Natural killer cell (primary cell): ENCODE results near the gene TNFRSF21. TPM values are rescaled to one million over a fixed set of nuclear protein-coding genes. Genes with fewer than 3 reads are reported as not detected.

Experiments used
- ATAC-seq, 3 donors: fragments of 150-1000 bp in 2 of 3; fragments of 200-7000 bp in 1 of 3; cut with Tn5 transposase; 1 replicate in 1 of 3; 2 replicates in 2 of 3; pipeline ENCODE4 v1.10.0; 2021; ENCODE audit warnings: mild to moderate bottlenecking in 2 of 3, moderate library complexity in 2 of 3
- DNase-seq, 2 donors: peaks; one replicate each; pipeline versions ENCODE4 v3.0.0 to v3.0.0-alpha.2; 2013 to 2021; ENCODE audit warnings: mixed read lengths in 1 of 2
- H3K27ac ChIP-seq: one replicate; pipeline ENCODE4 v1.5.1; 2013; ENCODE audit warnings: mild to moderate bottlenecking, low read length
- H3K27me3 ChIP-seq: one replicate; pipeline ENCODE4 v1.6.1; 2013; ENCODE audit warnings: low read length; ENCODE audit not compliant: control insufficient read depth, insufficient read depth
- H3K36me3 ChIP-seq: one replicate; pipeline ENCODE4 v1.6.1; 2013; ENCODE audit warnings: low read length; ENCODE audit not compliant: control insufficient read depth, insufficient read depth
- H3K4me1 ChIP-seq: one replicate; pipeline ENCODE4 v1.6.1; 2013; ENCODE audit warnings: low read length; ENCODE audit not compliant: control insufficient read depth, insufficient read depth
- H3K4me3 ChIP-seq: one replicate; pipeline ENCODE4 v1.5.1; 2013; ENCODE audit warnings: low read length
- H3K9me3 ChIP-seq: one replicate; pipeline ENCODE4 v1.6.1; 2013; ENCODE audit warnings: low read length; ENCODE audit not compliant: control insufficient read depth, insufficient read depth
- H3K27ac Mint-ChIP-seq, 2 donors: one replicate each; pipeline ENCODE4 v1.8.0; 2022; ENCODE audit warnings: mild to moderate bottlenecking in 2 of 2, mixed read lengths in 2 of 2, moderate library complexity in 1 of 2
- H3K27me3 Mint-ChIP-seq, 2 donors: one replicate each; pipeline ENCODE4 v1.8.0; 2022; ENCODE audit warnings: low read depth in 2 of 2, mixed read lengths in 2 of 2
- H3K36me3 Mint-ChIP-seq: one replicate; pipeline ENCODE4 v1.8.0; 2022; ENCODE audit warnings: mixed read lengths
- H3K4me1 Mint-ChIP-seq, 2 donors: one replicate each; pipeline ENCODE4 v1.8.0; 2022; ENCODE audit warnings: mixed read lengths in 2 of 2
- H3K4me3 Mint-ChIP-seq: one replicate; pipeline ENCODE4 v1.8.0; 2022; ENCODE audit warnings: mild to moderate bottlenecking, moderate library complexity, mixed read lengths
- H3K9me3 Mint-ChIP-seq, 2 donors: one replicate each; pipeline ENCODE4 v1.8.0; 2022; ENCODE audit warnings: mixed read lengths in 2 of 2
- WGBS: methylation state at CpG from one replicate; pipeline ENCODE4 v1.1.7; 2013; ENCODE audit warnings: missing lambda C conversion rate; ENCODE audit not compliant: insufficient coverage; 5-methylcytosine and 5-hydroxymethylcytosine counted together
- intact Hi-C: fragments of 100-400 bp; cut with micrococcal nuclease; formaldehyde crosslinking; loops from one replicate; pipeline ENCODE4 v1.14.2; 2022
- total RNA-seq, 4 donors: library from RNA; stranded (reverse); fragments of 120-200 nt in 1 of 4; gene quantifications; one replicate each; pipeline versions ENCODE4 v1.2.3 to v1.2.4, GENCODE V29; 2013 to 2022
- TF ChIP-seq, protein P1 (sequence below): fragments of 200-600 bp; IDR thresholded peaks from one replicate; pipeline ENCODE4 v1.8.0; 2022; ENCODE audit warnings: antibody characterized with exemption

The TNFRSF21 gene
- total RNA-seq, 3 donors from 2014 or later (not counting 1 experiment from before 2014, with no cell fraction given): 0.58 to 0.92 TPM; not detected in 1

- intact Hi-C loops: no loop called here
- H3K27me3 Mint-ChIP-seq: peaks cover 0 to 3% of the 10 kb centered on the region in 2 donors
- Histone ChIP-seq H3K4me1 (no peaks in the 10 kb centered on the region), H3K9me3 (no peaks in the 10 kb centered on the region), H3K4me3 (no peak overlapping the region), H3K27ac (no peak overlapping the region), H3K36me3 (no peaks in the 10 kb centered on the region), H3K27me3 (no peaks in the 10 kb centered on the region)
- ATAC-seq (no peak), DNase-seq (no peak)
- no peaks in the 10 kb centered on the region for H3K36me3 Mint-ChIP-seq
- TF ChIP-seq, protein P1, sequence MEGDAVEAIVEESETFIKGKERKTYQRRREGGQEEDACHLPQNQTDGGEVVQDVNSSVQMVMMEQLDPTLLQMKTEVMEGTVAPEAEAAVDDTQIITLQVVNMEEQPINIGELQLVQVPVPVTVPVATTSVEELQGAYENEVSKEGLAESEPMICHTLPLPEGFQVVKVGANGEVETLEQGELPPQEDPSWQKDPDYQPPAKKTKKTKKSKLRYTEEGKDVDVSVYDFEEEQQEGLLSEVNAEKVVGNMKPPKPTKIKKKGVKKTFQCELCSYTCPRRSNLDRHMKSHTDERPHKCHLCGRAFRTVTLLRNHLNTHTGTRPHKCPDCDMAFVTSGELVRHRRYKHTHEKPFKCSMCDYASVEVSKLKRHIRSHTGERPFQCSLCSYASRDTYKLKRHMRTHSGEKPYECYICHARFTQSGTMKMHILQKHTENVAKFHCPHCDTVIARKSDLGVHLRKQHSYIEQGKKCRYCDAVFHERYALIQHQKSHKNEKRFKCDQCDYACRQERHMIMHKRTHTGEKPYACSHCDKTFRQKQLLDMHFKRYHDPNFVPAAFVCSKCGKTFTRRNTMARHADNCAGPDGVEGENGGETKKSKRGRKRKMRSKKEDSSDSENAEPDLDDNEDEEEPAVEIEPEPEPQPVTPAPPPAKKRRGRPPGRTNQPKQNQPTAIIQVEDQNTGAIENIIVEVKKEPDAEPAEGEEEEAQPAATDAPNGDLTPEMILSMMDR: no peak
- H3K27ac Mint-ChIP-seq: no peak overlapping the region
- no peaks in the 10 kb centered on the region for H3K9me3 Mint-ChIP-seq
- no peaks in the 10 kb centered on the region for H3K4me1 Mint-ChIP-seq
- no peak overlapping the region for H3K4me3 Mint-ChIP-seq
Measured at GRCh38 chr6:47351621-47352020, 41.9 kb upstream of the TNFRSF21 start.

- no peaks in the 10 kb centered on the region for H3K27me3 ChIP-seq
- Mint-ChIP-seq H3K27ac (no peak overlapping the region), H3K27me3 (peaks cover 0 to 3% of the 10 kb centered on the region in 2 donors), H3K4me3 (no peak overlapping the region), H3K36me3 (no peaks in the 10 kb centered on the region), H3K4me1 (no peaks in the 10 kb centered on the region), H3K9me3 (no peaks in the 10 kb centered on the region)
- no peaks in the 10 kb centered on the region for H3K9me3 ChIP-seq
- TF ChIP-seq, protein P1: no peak
- no peaks in the 10 kb centered on the region for H3K4me1 ChIP-seq
- H3K36me3 ChIP-seq: no peaks in the 10 kb centered on the region
- no peak overlapping the region for H3K4me3 ChIP-seq
- WGBS: 88% methylated on average over 2 of the region's 2 CpGs
- intact Hi-C loops: no loop called here
- H3K27ac ChIP-seq: no peak overlapping the region
- ATAC-seq: no peak
- no peak for DNase-seq
Measured at GRCh38 chr6:47349931-47350330, 40.2 kb upstream of the TNFRSF21 start.

DNA sequence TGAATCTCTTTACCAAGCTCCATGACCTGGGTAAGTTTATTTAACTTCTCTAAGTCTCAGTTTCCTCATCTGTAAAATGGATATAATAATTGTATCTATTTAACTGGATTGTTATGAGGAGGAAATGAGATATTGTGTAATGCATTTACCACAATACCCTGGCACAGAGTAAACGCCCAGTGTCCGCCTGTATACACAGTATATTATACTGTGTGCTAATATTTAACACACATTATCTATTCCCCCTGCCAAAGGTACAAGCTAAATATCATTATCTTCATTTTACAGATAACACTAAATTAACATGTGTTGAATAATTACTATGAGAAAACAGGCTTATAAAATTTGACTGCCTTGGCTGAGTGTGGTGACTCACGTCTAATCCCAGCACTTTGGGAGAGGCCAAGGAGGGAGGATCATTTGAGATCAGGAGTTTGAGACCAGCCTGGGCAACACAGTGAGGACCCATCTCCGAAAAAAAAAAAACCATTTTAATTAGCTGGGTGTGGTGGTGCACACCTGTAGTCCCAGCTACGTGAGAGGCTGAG lies 38.7 kb upstream of the TNFRSF21 start:
- TF ChIP-seq, protein P1: no peak
- WGBS: 90% methylated on average over 3 of the region's 5 CpGs
- ATAC-seq: no peak
- no peaks in the 10 kb centered on the region for H3K9me3 ChIP-seq
- peaks cover 0 to 3% of the 10 kb centered on the region in 2 donors for H3K27me3 Mint-ChIP-seq
- no peaks in the 10 kb centered on the region for H3K27me3 ChIP-seq
- no peaks in the 10 kb centered on the region for H3K36me3 ChIP-seq
- H3K4me3 Mint-ChIP-seq: no peak overlapping the region
- H3K4me3 ChIP-seq: no peak overlapping the region
- H3K27ac Mint-ChIP-seq: no peak overlapping the region
- H3K36me3 Mint-ChIP-seq: no peaks in the 10 kb centered on the region
- H3K4me1 ChIP-seq: no peaks in the 10 kb centered on the region
- intact Hi-C loops: no loop called here
- peaks cover 0 to 2% of the 10 kb centered on the region in 2 donors for H3K9me3 Mint-ChIP-seq
- no peak for DNase-seq
- H3K27ac ChIP-seq: no peak overlapping the region
- no peaks in the 10 kb centered on the region for H3K4me1 Mint-ChIP-seq

DNA sequence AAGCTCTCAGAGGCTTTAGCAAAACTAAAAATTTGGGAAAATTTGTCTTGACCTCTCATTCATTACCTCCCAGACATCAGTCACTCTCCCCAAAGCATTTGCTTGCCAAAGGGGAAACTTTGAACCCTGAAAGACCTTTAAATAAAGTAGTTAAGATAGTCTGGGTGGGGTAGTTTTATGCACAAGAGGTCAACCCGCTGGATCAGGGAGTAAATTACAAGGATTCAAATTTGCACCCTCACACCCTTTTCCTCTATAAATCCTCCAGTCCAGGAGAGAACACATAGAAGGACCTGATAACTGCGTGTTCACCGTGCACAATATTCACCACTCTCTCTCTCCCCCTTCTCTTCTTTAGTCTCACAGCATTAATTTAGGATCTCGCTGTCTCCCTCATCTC lies 36.1 kb upstream of the TNFRSF21 start:
- 92% methylated on average over 4 of the region's 4 CpGs for WGBS
- DNase-seq: no peak
- H3K36me3 ChIP-seq: no peaks in the 10 kb centered on the region
- Mint-ChIP-seq H3K27ac (no peak overlapping the region), H3K36me3 (no peaks in the 10 kb centered on the region), H3K9me3 (peaks cover 0 to 2% of the 10 kb centered on the region in 2 donors), H3K4me3 (no peak overlapping the region), H3K27me3 (peaks cover 0 to 3% of the 10 kb centered on the region in 2 donors), H3K4me1 (no peaks in the 10 kb centered on the region)
- intact Hi-C loops: no loop called here
- TF ChIP-seq, protein P1: no peak
- no peaks in the 10 kb centered on the region for H3K27me3 ChIP-seq
- ATAC-seq: no peak
- H3K9me3 ChIP-seq: no peaks in the 10 kb centered on the region
- H3K27ac ChIP-seq: no peak overlapping the region
- H3K4me3 ChIP-seq: no peak overlapping the region
- H3K4me1 ChIP-seq: no peaks in the 10 kb centered on the region
